Activated CD8-positive, alpha-beta T cell treated with anti-CD3 and anti-CD28 coated beads for 36 hours (primary cell): ENCODE results near the gene IQCK. TPM values are rescaled to one million over a fixed set of nuclear protein-coding genes. Genes with fewer than 3 reads are reported as not detected.

ENCODE experiments used
- ATAC-seq: fragments of 200-7000 bp; cut with Tn5 transposase; one replicate; pipeline ENCODE4 v1.10.0; 2021; ENCODE audit warnings: mild to moderate bottlenecking, moderate library complexity
- CTCF ChIA-PET: fragments of 350-600 bp; sonication (Branson Sonifier 250); formaldehyde crosslinking; loops from one replicate; lab custom pipeline; 2021; ENCODE audit warnings: antibody characterized with exemption; lab: Charles Lee
- POLR2A ChIA-PET: fragments of 350-600 bp; sonication (Branson Sonifier 250); formaldehyde crosslinking; loops from one replicate; lab custom pipeline; 2021; ENCODE audit warnings: antibody characterized with exemption; lab: Charles Lee
- DNase-seq: peaks from one replicate; pipeline ENCODE4 v3.0.0-alpha.2; 2020
- H3K27ac Mint-ChIP-seq: one replicate; pipeline ENCODE4 v1.8.0; 2021; ENCODE audit warnings: mild to moderate bottlenecking, mixed read lengths
- H3K27me3 Mint-ChIP-seq: one replicate; pipeline ENCODE4 v1.8.0; 2021; ENCODE audit warnings: mixed read lengths
- H3K36me3 Mint-ChIP-seq: one replicate; pipeline ENCODE4 v1.8.0; 2021; ENCODE audit warnings: low read depth, mixed read lengths
- H3K4me1 Mint-ChIP-seq: one replicate; pipeline ENCODE4 v1.8.0; 2021; ENCODE audit warnings: low read depth, mixed read lengths
- H3K4me3 Mint-ChIP-seq: one replicate; pipeline ENCODE4 v1.8.0; 2021; ENCODE audit warnings: mild to moderate bottlenecking, moderate library complexity, mixed read lengths
- H3K9me3 Mint-ChIP-seq: one replicate; pipeline ENCODE4 v1.8.0; 2021; ENCODE audit warnings: mixed read lengths
- CTCF ChIP-seq: fragments of 200-600 bp; IDR thresholded peaks from one replicate; pipeline ENCODE4 v1.8.0; 2022; ENCODE audit warnings: antibody characterized with exemption, mild to moderate bottlenecking
- intact Hi-C: fragments of 100-400 bp; cut with micrococcal nuclease; formaldehyde crosslinking; loops from one replicate; pipeline ENCODE4 v1.10.0; 2022
- total RNA-seq, 2 experiments: library from RNA; stranded (reverse); gene quantifications; one replicate each; pipeline ENCODE4 v1.2.3, GENCODE V29; 2021

IQCK gene
- total RNA-seq, 2 experiments from 2014 or later, result 1.7 to 3.5 TPM

DNA sequence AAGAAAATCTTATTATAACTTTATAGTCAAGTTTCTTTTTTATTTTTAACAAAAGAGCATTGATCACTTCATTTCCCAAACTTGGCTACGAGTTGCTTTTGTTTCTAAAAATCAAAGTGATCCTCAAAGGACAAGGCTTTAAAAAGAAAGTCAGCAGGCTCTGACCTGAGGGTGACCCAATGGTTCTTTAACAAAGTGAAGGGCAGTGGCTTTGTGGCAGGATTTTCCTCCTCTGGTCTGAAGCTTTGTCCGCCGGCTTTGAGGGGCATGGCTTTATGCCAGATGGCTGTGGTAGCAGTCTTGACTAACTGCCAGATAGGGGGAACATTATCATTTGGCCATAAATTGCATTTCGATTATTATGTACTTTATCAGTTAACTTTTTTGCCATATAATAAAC lies 28.5 kb downstream of the IQCK start:
- CTCF ChIA-PET, result interaction anchor here (0.6 kb wide), 1 partner anchor 233 kb away, joined by 3 read pairs; no protein-coding TSS in a partner anchor

GRCh38 chr16:19748389-19749168 lies 30.5 kb downstream of the IQCK start:
- TF ChIP-seq CTCF, result no peak
- no peak for ATAC-seq
- no peak for DNase-seq
- Mint-ChIP-seq H3K36me3 (no peaks in the 10 kb centered on the region), H3K9me3 (no peaks in the 10 kb centered on the region), H3K27ac (no peak overlapping the region), H3K4me1 (no peaks in the 10 kb centered on the region), H3K4me3 (no peak overlapping the region), H3K27me3 (no peaks in the 10 kb centered on the region)
- ChIA-PET POLR2A (no interaction called here), CTCF (interaction anchor here (0.9 to 1.1 kb wide), 2 partner anchors 159 kb away, joined by 4 to 5 read pairs; no protein-coding TSS in a partner anchor)
- intact Hi-C loops, result no loop called here

More for the DNA sequence above, 28.5 kb downstream of the IQCK start:
- Mint-ChIP-seq H3K4me1 (no peaks in the 10 kb centered on the region), H3K27me3 (no peaks in the 10 kb centered on the region), H3K4me3 (no peak overlapping the region), H3K9me3 (no peaks in the 10 kb centered on the region), H3K27ac (no peak overlapping the region), H3K36me3 (no peaks in the 10 kb centered on the region)
- intact Hi-C loops, result no loop called here
- no peak for TF ChIP-seq CTCF
- ATAC-seq (no peak), DNase-seq (no peak)
- POLR2A ChIA-PET, result no interaction called here

DNA sequence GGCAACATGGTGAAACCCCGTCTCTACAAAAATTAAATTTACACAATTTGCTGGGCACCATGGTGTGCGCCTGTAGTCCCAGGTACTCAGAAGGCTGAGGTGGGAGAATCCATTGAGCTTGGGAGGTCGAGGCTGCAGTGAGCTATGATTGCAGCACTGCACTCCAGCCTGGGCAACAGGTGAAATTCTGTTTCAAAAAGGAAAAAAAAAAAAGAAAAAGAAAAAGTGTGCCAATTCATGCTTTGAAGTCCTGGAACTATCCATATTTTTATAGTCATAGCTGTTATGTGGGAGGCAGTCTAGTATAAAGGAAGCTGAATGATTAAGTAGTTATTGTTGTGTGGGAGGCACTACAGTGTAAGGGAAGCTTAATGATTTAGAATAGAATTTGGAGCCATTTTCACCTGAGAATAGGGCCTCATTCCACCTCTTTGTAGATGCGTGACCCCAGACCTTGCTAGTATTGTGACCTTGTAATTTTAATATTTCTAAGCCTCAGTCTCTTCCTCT lies 31.6 kb downstream of the IQCK start:
- H3K27me3 Mint-ChIP-seq, result no peaks in the 10 kb centered on the region
- H3K4me1 Mint-ChIP-seq, result no peaks in the 10 kb centered on the region
- H3K27ac Mint-ChIP-seq, result no peak overlapping the region
- no peak overlapping the region for H3K4me3 Mint-ChIP-seq
- no peaks in the 10 kb centered on the region for H3K9me3 Mint-ChIP-seq
- intact Hi-C loops, result no loop called here
- ChIA-PET CTCF (interaction anchor here (1.1 kb wide), 1 partner anchor 158 kb away, joined by 5 read pairs; no protein-coding TSS in a partner anchor), POLR2A (no interaction called here)
- no peaks in the 10 kb centered on the region for H3K36me3 Mint-ChIP-seq
- no peak for TF ChIP-seq CTCF
- no peak for DNase-seq
- ATAC-seq, result no peak

- no peaks in the 10 kb centered on the region for H3K36me3 Mint-ChIP-seq
- ChIA-PET POLR2A (no interaction called here), CTCF (interaction anchor here (0.8 kb wide), 1 partner anchor 249 kb away, joined by 3 read pairs; no protein-coding TSS in a partner anchor)
- H3K27me3 Mint-ChIP-seq, result no peaks in the 10 kb centered on the region
- no peaks in the 10 kb centered on the region for H3K4me1 Mint-ChIP-seq
- no peak for TF ChIP-seq CTCF
- no peak overlapping the region for H3K27ac Mint-ChIP-seq
- DNase-seq (no peak), ATAC-seq (no peak)
- no peak overlapping the region for H3K4me3 Mint-ChIP-seq
- intact Hi-C loops, result no loop called here
- no peaks in the 10 kb centered on the region for H3K9me3 Mint-ChIP-seq
Measured at GRCh38 chr16:19751478-19752385, 33.7 kb downstream of the IQCK start.
